ENCODE results near the gene GPR15.

GPR15 gene

GRCh38 chr3:98580401-98581386 lies 48.9 kb downstream of the GPR15 start:
- peaks cover 2% of the 10 kb centered on the region for H3K4me1 ChIP-seq (ENCODE audit: control insufficient read depth, insufficient read depth, low read length)
- peaks cover 7% of the 10 kb centered on the region for H3K36me3 ChIP-seq (ENCODE audit: control insufficient read depth, insufficient read depth, low read length)
- H3K9me3 ChIP-seq (ENCODE audit: control insufficient read depth, insufficient read depth, low read length) = no peaks in the 10 kb centered on the region
- H3K9ac ChIP-seq (ENCODE audit: low read depth, low read length) = no peak overlapping the region
- no peaks in the 10 kb centered on the region for H3K27me3 ChIP-seq (ENCODE audit: control insufficient read depth, insufficient read depth, low read length)
- H3K4me3 ChIP-seq (ENCODE audit: low read depth, low read length) = no peak overlapping the region

- H3K27me3 ChIP-seq (ENCODE audit: control insufficient read depth, insufficient read depth, low read length) = no peaks in the 10 kb centered on the region
- no peak overlapping the region for H3K4me3 ChIP-seq (ENCODE audit: low read depth, low read length)
- H3K36me3 ChIP-seq (ENCODE audit: control insufficient read depth, insufficient read depth, low read length) = peaks cover 7% of the 10 kb centered on the region
- peaks cover 2% of the 10 kb centered on the region for H3K4me1 ChIP-seq (ENCODE audit: control insufficient read depth, insufficient read depth, low read length)
- H3K9me3 ChIP-seq (ENCODE audit: control insufficient read depth, insufficient read depth, low read length) = no peaks in the 10 kb centered on the region
- no peak overlapping the region for H3K9ac ChIP-seq (ENCODE audit: low read depth, low read length)
Observed at GRCh38 chr3:98581474-98581873, 49.7 kb downstream of the GPR15 start.

GRCh38 chr3:98582042-98582441 lies 50.3 kb downstream of the GPR15 start:
- Histone ChIP-seq H3K9ac (ENCODE audit: low read depth, low read length) (no peak overlapping the region), H3K4me1 (ENCODE audit: control insufficient read depth, insufficient read depth, low read length) (peaks cover 2% of the 10 kb centered on the region), H3K9me3 (ENCODE audit: control insufficient read depth, insufficient read depth, low read length) (no peaks in the 10 kb centered on the region), H3K27me3 (ENCODE audit: control insufficient read depth, insufficient read depth, low read length) (no peaks in the 10 kb centered on the region), H3K36me3 (ENCODE audit: control insufficient read depth, insufficient read depth, low read length) (peaks cover 7% of the 10 kb centered on the region), H3K4me3 (ENCODE audit: low read depth, low read length) (no peak overlapping the region)

GRCh38 chr3:98583766-98584165 lies 52.0 kb downstream of the GPR15 start:
- H3K36me3 ChIP-seq (ENCODE audit: control insufficient read depth, insufficient read depth, low read length) = peaks cover 10% of the 10 kb centered on the region
- no peaks in the 10 kb centered on the region for H3K27me3 ChIP-seq (ENCODE audit: control insufficient read depth, insufficient read depth, low read length)
- peaks cover 2% of the 10 kb centered on the region for H3K4me1 ChIP-seq (ENCODE audit: control insufficient read depth, insufficient read depth, low read length)
- no peak overlapping the region for H3K9ac ChIP-seq (ENCODE audit: low read depth, low read length)
- H3K4me3 ChIP-seq (ENCODE audit: low read depth, low read length) = no peak overlapping the region
- H3K9me3 ChIP-seq (ENCODE audit: control insufficient read depth, insufficient read depth, low read length) = no peaks in the 10 kb centered on the region
